ENCODE measurements around the gene S1PR3. TPM values are rescaled to one million over a fixed set of nuclear protein-coding genes. Genes with fewer than 3 reads are reported as not detected.
A peak's percentile ranks its signal among the peaks of the same experiment; 100 is the strongest.

S1PR3 gene
- total and polyA plus RNA-seq, 4 donors = 21.2 to 33.2 (median 23.8) TPM

DNA sequence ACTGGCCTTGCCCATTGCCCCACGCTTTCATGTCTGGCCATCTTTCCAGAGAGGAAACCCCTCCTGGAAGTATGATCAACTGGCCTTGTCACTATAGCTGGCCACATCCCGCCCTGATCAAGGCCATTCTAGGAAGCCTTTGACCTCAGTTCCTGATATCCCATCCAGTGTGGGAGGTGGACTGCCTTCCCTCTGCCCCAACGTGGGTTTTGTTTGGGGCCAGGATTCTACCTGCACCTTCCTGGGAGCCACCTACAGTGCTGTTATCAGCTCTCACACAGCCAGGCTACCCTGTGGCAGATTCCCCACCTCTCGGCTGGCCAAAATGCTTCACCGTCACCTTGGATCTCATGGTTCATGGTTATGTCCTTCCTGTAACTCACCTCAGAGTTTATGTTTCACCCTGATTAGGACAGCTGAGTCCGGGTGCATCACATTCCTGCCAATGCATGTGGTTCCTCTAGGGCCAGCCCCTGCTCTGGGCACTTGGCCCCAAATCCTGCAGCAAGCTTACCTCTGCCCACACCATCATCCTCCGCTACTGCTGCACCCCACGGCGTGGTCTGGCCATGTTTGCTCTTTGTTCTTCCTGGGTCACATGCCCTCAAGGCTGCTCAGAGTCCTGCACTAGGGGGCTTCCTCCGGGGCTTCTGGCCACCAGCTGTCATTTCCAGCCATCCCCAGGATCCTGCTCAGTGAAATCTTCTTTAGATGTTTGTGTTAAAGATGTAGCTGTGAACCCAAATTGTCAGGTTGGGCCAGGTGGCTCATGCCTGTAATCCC lies 24.2 kb upstream of the S1PR3 start:
- H3K27me3 ChIP-seq (ENCODE audit: control insufficient read depth, insufficient read depth, low read length) = no peaks in the 10 kb centered on the region
- H3K27ac ChIP-seq (ENCODE audit: low read depth, low read length) = no peak overlapping the region
- H3K36me3 ChIP-seq (ENCODE audit: control insufficient read depth, insufficient read depth, low read length) = no peaks in the 10 kb centered on the region
- DNase-seq (ENCODE audit: low read depth in 4 of 6, low spot score in 6 of 6) = no peak
- H3K9me3 ChIP-seq (ENCODE audit: control insufficient read depth, insufficient read depth, low read length) = no peaks in the 10 kb centered on the region
- no peak overlapping the region for H3K4me3 ChIP-seq (ENCODE audit: low read depth, low read length)
- 82% methylated on average over 9 of the region's 10 CpGs for WGBS (ENCODE audit: insufficient coverage)
- no peaks in the 10 kb centered on the region for H3K4me1 ChIP-seq (ENCODE audit: control insufficient read depth, insufficient read depth, low read length)

DNA sequence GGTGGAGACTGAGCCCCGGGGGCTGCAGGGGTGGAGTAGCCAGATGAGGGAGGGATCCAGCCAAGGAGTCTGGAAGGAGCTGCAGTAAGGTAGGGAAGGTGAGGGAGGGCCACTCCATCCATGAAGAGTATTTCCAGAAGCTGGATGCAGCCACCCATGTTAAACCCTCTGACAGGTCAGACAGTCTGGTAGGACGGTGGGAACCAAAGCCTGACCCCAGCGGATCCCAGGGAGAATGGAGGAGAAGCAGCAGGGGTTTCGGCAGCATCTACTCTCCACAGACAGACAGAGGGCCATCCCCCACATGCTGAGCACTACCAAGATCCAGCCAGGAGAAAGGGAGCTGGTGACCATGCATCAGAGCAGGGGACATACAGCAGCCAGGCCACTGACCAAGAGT lies 22.5 kb upstream of the S1PR3 start:
- Histone ChIP-seq H3K27me3 (ENCODE audit: control insufficient read depth, insufficient read depth, low read length) (no peaks in the 10 kb centered on the region), H3K9me3 (ENCODE audit: control insufficient read depth, insufficient read depth, low read length) (no peaks in the 10 kb centered on the region), H3K36me3 (ENCODE audit: control insufficient read depth, insufficient read depth, low read length) (no peaks in the 10 kb centered on the region), H3K4me1 (ENCODE audit: control insufficient read depth, insufficient read depth, low read length) (no peaks in the 10 kb centered on the region), H3K27ac (ENCODE audit: low read depth, low read length) (no peak overlapping the region), H3K4me3 (ENCODE audit: low read depth, low read length) (no peak overlapping the region)
- 88% methylated on average over 2 of the region's 4 CpGs for WGBS (ENCODE audit: insufficient coverage)
- DNase-seq (ENCODE audit: low read depth in 4 of 6, low spot score in 6 of 6) = no peak

DNA sequence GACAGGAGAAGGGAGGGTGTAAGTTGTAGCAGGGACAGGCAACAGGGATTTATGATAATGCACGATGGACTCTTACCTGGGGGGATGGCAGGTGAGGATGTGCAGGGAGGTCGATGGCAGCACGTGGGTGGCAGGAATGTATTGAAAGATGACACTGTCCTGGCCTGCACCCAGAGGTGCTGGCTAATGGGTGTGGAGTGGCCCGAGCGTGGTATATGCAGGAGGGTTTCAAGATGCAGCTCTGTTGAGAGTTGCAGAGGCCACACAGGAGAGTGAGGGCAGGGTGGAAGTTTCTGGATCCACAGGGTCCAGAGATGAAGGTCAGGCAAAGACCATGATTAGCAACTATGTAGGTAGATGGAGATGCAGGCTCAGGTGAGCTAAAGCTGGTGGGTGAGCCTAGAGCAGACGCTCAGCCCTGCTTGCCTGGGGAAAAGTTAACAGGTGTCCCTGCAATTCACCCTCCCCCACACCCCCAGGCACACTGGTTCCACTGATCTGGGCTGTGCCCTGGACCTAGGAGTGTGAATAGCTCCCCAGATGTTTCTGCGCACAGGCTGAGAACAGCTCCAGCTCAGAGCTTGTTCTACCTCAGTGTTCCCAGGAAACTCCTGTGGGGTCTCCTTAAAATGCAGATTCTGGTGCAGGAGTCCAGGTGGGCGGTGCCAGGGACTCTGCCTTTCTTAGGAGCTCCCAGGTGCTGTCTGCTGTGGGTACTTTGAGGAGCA lies 21.5 kb upstream of the S1PR3 start:
- Histone ChIP-seq H3K27me3 (ENCODE audit: control insufficient read depth, insufficient read depth, low read length) (no peaks in the 10 kb centered on the region), H3K9me3 (ENCODE audit: control insufficient read depth, insufficient read depth, low read length) (no peaks in the 10 kb centered on the region), H3K4me3 (ENCODE audit: low read depth, low read length) (no peak overlapping the region), H3K27ac (ENCODE audit: low read depth, low read length) (no peak overlapping the region), H3K36me3 (ENCODE audit: control insufficient read depth, insufficient read depth, low read length) (no peaks in the 10 kb centered on the region), H3K4me1 (ENCODE audit: control insufficient read depth, insufficient read depth, low read length) (no peaks in the 10 kb centered on the region)
- WGBS (ENCODE audit: insufficient coverage) = 85% methylated on average over 7 of the region's 8 CpGs
- DNase-seq (ENCODE audit: low read depth in 4 of 6, low spot score in 6 of 6) = no peak

DNA sequence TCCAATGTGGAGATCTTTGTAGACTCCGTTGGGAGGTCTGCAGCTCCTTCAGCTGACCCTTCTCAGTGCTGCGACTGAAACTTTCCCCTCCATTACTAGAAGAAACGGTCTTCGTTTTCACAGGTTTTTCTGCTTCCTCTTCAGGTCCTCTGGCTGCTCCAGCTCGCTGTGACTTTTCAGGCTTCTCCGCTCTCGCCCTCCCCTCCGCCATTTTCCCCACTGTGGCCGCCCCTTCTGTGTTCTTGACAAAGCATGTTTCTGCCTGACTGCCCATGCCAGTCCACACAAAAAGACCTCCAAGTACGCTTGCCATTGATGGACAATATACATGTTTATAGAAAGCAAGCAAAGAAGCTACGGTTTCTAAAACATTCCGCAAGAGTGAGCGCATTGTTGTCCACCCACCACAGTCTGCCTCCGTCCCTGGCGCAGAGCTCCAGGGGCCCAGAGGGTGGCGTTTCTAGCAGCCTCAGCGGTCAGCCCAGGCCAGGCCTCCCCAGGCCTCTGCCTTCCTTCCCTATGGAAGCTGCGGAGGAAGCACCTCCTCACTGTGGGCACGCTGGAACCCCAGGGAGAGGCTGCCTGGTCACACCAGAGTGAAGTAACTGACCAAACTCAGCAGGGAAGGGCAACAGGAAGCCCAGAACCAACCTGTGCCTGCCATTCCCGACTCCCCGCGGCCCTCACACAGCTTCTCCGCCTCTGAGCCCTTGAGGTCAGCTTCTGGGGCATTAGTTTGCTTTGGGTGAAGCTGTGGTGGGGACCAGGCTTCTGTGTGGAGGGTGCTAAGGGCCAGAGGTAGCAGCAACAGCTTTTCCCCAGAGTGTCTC lies 19.9 kb upstream of the S1PR3 start:
- WGBS (ENCODE audit: insufficient coverage) = 45% methylated on average over 18 of the region's 23 CpGs
- H3K4me1 ChIP-seq (ENCODE audit: control insufficient read depth, insufficient read depth, low read length) = peaks cover 4% of the 10 kb centered on the region
- no peaks in the 10 kb centered on the region for H3K27me3 ChIP-seq (ENCODE audit: control insufficient read depth, insufficient read depth, low read length)
- peak in 1 of 6 donors; percentile 17 for DNase-seq (ENCODE audit: low read depth in 4 of 6, low spot score in 6 of 6)
- H3K4me3 ChIP-seq (ENCODE audit: low read depth, low read length) = no peak overlapping the region
- H3K27ac ChIP-seq (ENCODE audit: low read depth, low read length) = no peak overlapping the region
- H3K9me3 ChIP-seq (ENCODE audit: control insufficient read depth, insufficient read depth, low read length) = no peaks in the 10 kb centered on the region
- H3K36me3 ChIP-seq (ENCODE audit: control insufficient read depth, insufficient read depth, low read length) = no peaks in the 10 kb centered on the region

DNA sequence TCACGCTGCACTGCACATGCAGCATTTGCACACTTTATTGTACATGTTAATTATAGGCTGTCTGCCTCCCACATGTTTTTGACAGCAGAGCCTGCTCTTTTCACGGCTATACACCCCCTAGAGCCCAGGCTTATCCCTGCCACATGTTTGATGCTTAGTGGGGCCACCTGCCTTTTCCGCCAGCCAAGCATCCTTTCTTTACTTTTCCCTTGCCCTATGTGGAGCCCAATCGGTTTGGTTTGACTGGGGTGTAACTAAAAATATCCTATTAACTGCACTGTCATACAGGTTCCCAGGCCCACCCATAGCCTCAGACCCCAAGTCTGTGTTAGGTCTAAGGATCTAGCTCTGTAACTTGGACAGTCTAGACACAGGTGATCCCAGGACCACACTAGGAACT lies 18.9 kb upstream of the S1PR3 start:
- no peak overlapping the region for H3K4me3 ChIP-seq (ENCODE audit: low read depth, low read length)
- no peak overlapping the region for H3K27ac ChIP-seq (ENCODE audit: low read depth, low read length)
- no peak for DNase-seq (ENCODE audit: low read depth in 4 of 6, low spot score in 6 of 6)
- H3K9me3 ChIP-seq (ENCODE audit: control insufficient read depth, insufficient read depth, low read length) = no peaks in the 10 kb centered on the region
- no peaks in the 10 kb centered on the region for H3K27me3 ChIP-seq (ENCODE audit: control insufficient read depth, insufficient read depth, low read length)
- 93% methylated on average over 3 of the region's 4 CpGs for WGBS (ENCODE audit: insufficient coverage)
- peaks cover 4% of the 10 kb centered on the region for H3K4me1 ChIP-seq (ENCODE audit: control insufficient read depth, insufficient read depth, low read length)
- no peaks in the 10 kb centered on the region for H3K36me3 ChIP-seq (ENCODE audit: control insufficient read depth, insufficient read depth, low read length)

DNA sequence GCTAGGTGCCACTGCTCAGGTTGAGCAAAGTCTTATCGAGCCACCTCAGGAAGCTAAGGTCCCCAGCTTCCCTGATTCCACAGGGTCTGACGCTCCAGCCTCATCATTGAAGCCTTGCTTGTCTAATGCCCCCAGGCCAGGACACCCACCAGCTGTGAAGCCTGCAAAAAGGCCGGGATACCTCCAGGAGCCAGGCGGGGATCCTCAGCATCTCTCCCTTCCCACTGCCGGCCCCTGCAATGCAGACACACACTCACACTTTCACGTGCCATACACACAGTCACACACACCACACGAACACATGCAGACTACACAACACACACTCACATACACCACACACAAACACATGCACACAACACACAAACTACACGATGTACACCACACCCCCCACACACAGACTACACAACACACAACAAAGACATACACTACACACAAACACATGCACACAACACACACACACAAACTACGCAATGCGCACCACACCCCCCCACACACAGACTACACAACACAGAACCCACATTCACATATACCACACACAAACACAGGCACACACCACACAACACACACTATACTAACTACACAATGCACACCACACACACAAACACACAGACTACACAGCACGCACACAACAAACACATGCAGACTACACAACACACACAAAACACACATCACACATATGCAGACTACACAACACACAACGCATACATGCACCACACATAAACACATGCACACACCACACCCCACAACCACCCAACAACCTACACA lies 17.8 kb upstream of the S1PR3 start:
- Histone ChIP-seq H3K27me3 (ENCODE audit: control insufficient read depth, insufficient read depth, low read length) (no peaks in the 10 kb centered on the region), H3K9me3 (ENCODE audit: control insufficient read depth, insufficient read depth, low read length) (no peaks in the 10 kb centered on the region), H3K4me1 (ENCODE audit: control insufficient read depth, insufficient read depth, low read length) (peaks cover 4% of the 10 kb centered on the region), H3K4me3 (ENCODE audit: low read depth, low read length) (no peak overlapping the region), H3K36me3 (ENCODE audit: control insufficient read depth, insufficient read depth, low read length) (no peaks in the 10 kb centered on the region), H3K27ac (ENCODE audit: low read depth, low read length) (no peak overlapping the region)
- no peak for DNase-seq (ENCODE audit: low read depth in 4 of 6, low spot score in 6 of 6)
- 96% methylated on average over 12 of the region's 12 CpGs for WGBS (ENCODE audit: insufficient coverage)

DNA sequence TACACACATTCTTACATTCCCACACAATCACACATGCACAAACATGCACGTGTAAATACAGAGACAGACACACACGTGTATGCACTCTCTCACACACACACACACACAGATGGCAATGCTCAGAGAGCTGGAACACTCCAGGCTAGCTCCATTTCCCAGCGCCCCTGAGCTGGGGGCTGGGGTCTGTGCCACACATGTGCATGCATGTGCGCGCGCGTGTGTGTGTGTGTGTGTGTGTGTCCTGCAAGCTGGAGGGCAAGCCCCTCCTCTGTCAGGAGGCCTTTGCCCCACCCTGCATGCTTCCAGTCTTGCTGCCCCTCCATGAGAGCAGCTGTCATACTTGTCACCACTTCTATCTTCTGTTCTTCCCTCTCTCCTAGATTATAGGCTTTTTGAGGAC lies 16.6 kb upstream of the S1PR3 start:
- Histone ChIP-seq H3K4me1 (ENCODE audit: control insufficient read depth, insufficient read depth, low read length) (peaks cover 4% of the 10 kb centered on the region), H3K27me3 (ENCODE audit: control insufficient read depth, insufficient read depth, low read length) (no peaks in the 10 kb centered on the region), H3K27ac (ENCODE audit: low read depth, low read length) (no peak overlapping the region), H3K4me3 (ENCODE audit: low read depth, low read length) (no peak overlapping the region), H3K36me3 (ENCODE audit: control insufficient read depth, insufficient read depth, low read length) (no peaks in the 10 kb centered on the region), H3K9me3 (ENCODE audit: control insufficient read depth, insufficient read depth, low read length) (no peaks in the 10 kb centered on the region)
- no peak for DNase-seq (ENCODE audit: low read depth in 4 of 6, low spot score in 6 of 6)
- 83% methylated on average over 4 of the region's 7 CpGs for WGBS (ENCODE audit: insufficient coverage)

DNA sequence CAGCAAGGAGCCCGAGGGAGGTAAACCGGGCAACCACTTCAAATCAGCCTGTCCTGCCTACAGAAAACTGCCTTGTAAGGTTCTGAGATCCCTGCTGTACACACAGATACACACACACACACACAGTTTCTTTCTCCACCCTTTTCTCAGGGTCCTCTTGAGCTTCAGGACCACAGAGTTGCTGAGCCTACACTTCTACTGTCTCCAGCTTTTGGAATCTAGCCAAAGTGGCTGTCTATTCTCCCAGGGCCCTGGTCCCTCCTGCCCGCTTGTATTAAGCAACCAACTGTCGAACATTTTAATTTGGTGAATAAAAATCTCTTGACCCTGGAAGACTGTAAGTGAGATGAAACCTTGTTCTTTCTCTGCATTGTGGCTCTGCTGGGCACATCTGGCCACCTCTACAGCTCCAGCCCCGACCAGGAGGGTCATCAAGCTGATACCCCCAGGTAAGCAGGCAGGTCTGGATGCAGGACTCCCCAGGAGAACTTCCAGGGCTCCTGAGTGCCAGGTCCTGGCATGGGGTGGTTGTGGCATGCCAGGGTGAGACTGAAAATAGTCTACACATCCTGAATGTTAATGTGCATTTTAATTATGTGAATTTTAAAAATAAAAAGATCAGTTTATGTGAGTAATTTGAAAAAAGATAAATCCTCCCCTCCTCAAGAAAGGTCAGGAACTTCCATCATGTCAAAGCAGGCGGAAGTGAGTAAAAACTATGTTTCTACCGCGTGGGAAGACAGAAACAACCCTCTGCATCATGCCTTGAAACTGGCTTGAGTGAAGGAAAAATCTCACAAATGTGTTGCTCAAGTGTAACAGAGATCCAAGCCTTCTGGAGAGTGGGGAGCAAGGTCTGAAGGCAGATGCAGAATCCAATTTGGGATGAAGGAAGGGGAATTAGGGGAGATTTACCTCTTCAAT lies 15.0 kb upstream of the S1PR3 start:
- Histone ChIP-seq H3K27me3 (ENCODE audit: control insufficient read depth, insufficient read depth, low read length) (no peaks in the 10 kb centered on the region), H3K36me3 (ENCODE audit: control insufficient read depth, insufficient read depth, low read length) (no peaks in the 10 kb centered on the region), H3K4me1 (ENCODE audit: control insufficient read depth, insufficient read depth, low read length) (peaks cover 4% of the 10 kb centered on the region), H3K27ac (ENCODE audit: low read depth, low read length) (no peak overlapping the region), H3K9me3 (ENCODE audit: control insufficient read depth, insufficient read depth, low read length) (peaks cover 5% of the 10 kb centered on the region), H3K4me3 (ENCODE audit: low read depth, low read length) (no peak overlapping the region)
- peak in 2 of 6 donors; percentile 32 to 37 for DNase-seq (ENCODE audit: low read depth in 4 of 6, low spot score in 6 of 6)
- 78% methylated on average over 5 of the region's 8 CpGs for WGBS (ENCODE audit: insufficient coverage)

Data from spinal cord (tissue), 10 donors.